Measurements from ENCODE around the gene BSN.

The BSN gene

GRCh38 chr3:49553692-49554632 lies at the start of gene BSN:
BSN (plus strand) TSS chr3:49554477; CDS start chr3:49554603, 126 bp downstream.
- peak; percentile 95 for DNase-seq

- DNase-seq = no peak
These were observed 47.4 kb upstream of the BSN start for GRCh38 chr3:49506906-49507305.

- no peak for DNase-seq
These were observed 45.2 kb upstream of the BSN start for GRCh38 chr3:49509028-49509561.

GRCh38 chr3:49511639-49512038 lies 42.6 kb upstream of the BSN start:
- no peak for DNase-seq

DNA sequence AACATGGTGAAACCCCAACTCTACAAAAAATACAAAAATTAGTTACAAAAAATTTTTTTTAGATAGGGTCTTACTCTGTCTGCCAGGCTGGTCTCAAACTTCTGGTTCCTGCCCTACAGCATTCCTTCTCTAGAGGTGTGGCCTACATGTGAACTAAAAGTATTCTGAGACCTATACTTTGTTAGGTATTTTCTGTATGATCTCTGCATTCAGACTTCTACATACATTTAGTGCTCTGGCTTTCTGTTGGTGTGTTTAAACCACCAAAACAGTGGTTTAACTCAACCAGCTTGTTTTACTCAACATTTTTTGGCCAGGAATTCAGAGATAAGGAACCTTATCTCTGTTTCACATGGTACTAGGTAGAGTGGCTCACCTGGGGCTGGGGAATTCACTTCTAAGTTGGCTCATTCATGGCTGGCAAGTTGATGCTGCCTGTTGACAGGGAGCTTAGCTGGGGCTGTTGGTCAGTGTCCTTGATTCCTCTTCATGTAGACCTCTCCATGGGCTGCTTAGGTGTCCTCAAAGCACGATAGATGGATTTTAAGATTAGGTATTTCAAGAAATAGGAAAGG lies 41.4 kb upstream of the BSN start:
- DNase-seq = no peak

GRCh38 chr3:49513494-49514124 lies 40.7 kb upstream of the BSN start:
- no peak for DNase-seq

GRCh38 chr3:49518016-49518415 lies 36.3 kb upstream of the BSN start:
- no peak for DNase-seq

GRCh38 chr3:49518441-49518840 lies 35.8 kb upstream of the BSN start:
- no peak for DNase-seq

DNA sequence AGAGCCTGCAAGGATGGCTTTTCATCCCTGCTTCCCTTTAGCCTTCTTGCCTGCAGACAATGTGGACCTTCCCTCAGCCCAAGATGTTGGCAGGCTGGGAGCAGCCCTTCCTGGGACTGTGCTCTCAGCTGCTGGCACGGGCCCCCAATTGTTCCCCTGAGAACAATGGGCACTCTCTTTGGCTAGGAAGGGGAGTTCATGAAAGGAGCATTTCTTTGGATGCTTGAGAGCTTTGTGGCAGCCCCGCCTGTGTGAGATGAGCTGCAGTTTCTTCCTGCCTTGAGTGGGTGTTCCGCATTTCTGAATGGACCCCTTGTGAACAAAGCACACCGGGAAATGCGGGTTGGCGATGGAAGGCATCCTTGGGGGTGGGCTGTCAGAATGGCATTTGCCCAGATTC lies 35.0 kb upstream of the BSN start:
- DNase-seq = no peak

GRCh38 chr3:49519916-49520385 lies 34.3 kb upstream of the BSN start:
- DNase-seq = no peak

- DNase-seq = no peak
These were observed 30.2 kb upstream of the BSN start for GRCh38 chr3:49523756-49524747.

- DNase-seq = peak; percentile 37
These were observed 24.7 kb upstream of the BSN start for GRCh38 chr3:49529567-49529966.

DNA sequence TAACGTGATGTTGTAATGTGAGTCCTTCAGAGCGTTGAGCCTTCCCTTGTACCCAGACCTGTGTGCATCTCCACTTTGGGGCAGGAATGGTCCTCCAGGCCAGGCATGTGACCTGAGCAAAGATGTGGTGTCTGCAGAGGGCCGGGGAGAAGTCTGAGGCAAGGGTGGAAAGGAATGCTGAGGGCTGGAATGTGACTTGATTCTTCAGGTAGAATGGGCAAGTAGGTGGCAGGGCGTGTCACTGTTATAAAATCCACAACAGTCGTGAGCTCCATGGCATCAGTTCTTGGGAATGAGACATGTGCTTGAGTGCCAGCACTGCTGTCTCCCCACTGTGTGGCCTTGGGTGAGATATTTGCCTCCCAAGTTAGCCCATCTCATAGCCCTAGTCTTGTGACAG lies 24.0 kb upstream of the BSN start:
- DNase-seq = no peak

DNA sequence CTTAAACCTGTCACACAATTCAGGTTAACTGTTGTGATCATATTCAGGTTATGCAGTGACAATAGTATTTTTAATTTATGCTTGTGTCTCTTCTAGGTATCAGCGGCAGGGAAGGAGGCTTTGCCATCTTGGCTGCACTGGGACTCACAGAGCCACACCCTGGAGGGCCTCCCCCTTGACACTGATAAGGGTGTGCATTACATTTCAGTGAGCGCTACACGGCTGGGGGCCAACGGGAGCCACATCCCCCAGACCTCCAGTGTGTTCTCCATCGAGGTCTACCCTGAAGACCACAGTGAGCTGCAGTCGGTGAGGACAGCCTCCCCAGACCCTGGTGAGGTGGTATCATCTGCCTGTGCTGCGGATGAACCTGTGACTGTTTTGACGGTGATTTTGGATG lies 23.6 kb upstream of the BSN start:
- DNase-seq = no peak

GRCh38 chr3:49531218-49531617 lies 23.1 kb upstream of the BSN start:
- DNase-seq = no peak

DNA sequence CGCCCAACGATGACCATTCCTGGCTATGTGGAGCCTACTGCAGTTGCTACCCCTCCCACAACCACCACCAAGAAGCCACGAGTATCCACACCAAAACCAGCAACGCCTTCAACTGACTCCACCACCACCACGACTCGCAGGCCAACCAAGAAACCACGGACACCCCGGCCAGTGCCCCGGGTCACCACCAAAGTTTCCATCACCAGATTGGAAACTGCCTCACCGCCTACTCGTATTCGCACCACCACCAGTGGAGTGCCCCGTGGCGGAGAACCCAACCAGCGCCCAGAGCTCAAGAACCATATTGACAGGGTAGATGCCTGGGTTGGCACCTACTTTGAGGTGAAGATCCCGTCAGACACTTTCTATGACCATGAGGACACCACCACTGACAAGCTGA lies 22.6 kb upstream of the BSN start:
- no peak for DNase-seq

- no peak for DNase-seq
These were observed 21.2 kb upstream of the BSN start for GRCh38 chr3:49533031-49533430.

- DNase-seq = no peak
These were observed 20.3 kb upstream of the BSN start for GRCh38 chr3:49533786-49534519.

DNA sequence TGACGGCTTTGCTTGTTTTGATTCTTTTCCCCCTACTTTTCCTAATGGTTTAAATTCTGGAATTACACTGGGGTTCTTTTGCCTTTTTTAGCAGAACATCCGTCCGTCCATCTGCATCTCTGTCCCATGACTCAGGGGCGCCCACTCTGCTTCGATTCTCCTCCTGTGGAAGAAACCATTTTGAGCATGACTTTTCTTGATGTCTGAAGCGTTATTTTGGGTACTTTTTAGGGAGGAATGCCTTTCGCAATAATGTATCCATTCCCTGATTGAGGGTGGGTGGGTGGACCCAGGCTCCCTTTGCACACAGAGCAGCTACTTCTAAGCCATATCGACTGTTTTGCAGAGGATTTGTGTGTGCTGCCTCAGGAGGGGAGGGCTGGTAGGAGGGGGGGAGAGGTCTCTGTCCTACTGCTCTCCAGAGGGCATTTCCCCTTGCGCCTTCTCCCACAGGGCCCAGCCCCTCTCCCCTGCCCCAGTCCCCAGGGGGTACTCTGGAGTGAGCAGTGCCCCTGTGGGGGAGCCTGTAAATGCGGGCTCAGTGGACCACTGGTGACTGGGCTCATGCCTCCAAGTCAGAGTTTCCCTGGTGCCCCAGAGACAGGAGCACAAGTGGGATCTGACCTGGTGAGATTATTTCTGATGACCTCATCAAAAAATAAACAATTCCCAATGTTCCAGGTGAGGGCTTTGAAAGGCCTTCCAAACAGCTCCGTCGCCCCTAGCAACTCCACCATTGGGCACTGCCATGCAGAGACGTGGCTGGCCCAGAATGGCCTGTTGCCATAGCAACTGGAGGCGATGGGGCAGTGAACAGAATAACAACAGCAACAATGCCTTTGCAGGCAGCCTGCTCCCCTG lies 19.5 kb upstream of the BSN start:
- DNase-seq = no peak
